IMR-90 (cell line): ENCODE results near the gene TGFBRAP1.

Experiments
- CEBPB ChIP-seq: IDR thresholded peaks from 2 replicates; pipeline ENCODE4 v1.6.1; 2012; ENCODE audit warnings: low read depth, low read length, improper control_type of control experiment
- CHD1 ChIP-seq: IDR thresholded peaks from 2 replicates; pipeline ENCODE4 v1.6.1; 2012; ENCODE audit warnings: low read depth, low read length, improper control_type of control experiment
- ELK1 ChIP-seq: fragments of 150-350 bp; IDR thresholded peaks from 2 replicates; pipeline ENCODE4 v1.6.1; 2016; ENCODE audit warnings: low read depth, mild to moderate bottlenecking, low read length, moderate library complexity, borderline replicate concordance
- FOS ChIP-seq: fragments of 150-350 bp; IDR thresholded peaks from 2 replicates; pipeline ENCODE4 v1.6.1; 2016; ENCODE audit warnings: low read depth, low read length
- MAFK ChIP-seq: IDR thresholded peaks from 2 replicates; pipeline ENCODE4 v1.6.1; 2012; ENCODE audit warnings: low read depth, low read length, improper control_type of control experiment
- MAZ ChIP-seq: IDR thresholded peaks from 2 replicates; pipeline ENCODE4 v1.6.1; 2012; ENCODE audit warnings: low read depth, mild to moderate bottlenecking, low read length, improper control_type of control experiment, moderate library complexity, borderline replicate concordance
- MXI1 ChIP-seq: IDR thresholded peaks from 2 replicates; pipeline ENCODE4 v1.6.1; 2012; ENCODE audit warnings: low read depth, mild to moderate bottlenecking, low read length, moderate library complexity, borderline replicate concordance
- POLR2A ChIP-seq: IDR thresholded peaks from 2 replicates; pipeline ENCODE4 v1.6.1; 2012; ENCODE audit warnings: mild to moderate bottlenecking, low read depth, low read length
- RAD21 ChIP-seq: IDR thresholded peaks from 2 replicates; pipeline ENCODE4 v1.6.1; 2012; ENCODE audit warnings: low read length, improper control_type of control experiment
- RFX5 ChIP-seq: IDR thresholded peaks from 2 replicates; pipeline ENCODE4 v1.8.0; 2012; ENCODE audit warnings: low read depth, mild to moderate bottlenecking, low read length, moderate library complexity
- SMC3 ChIP-seq: fragments of 150-350 bp; IDR thresholded peaks from 2 replicates; pipeline ENCODE4 v1.6.1; 2016; ENCODE audit warnings: low read depth, mild to moderate bottlenecking, antibody characterized with exemption, low read length, moderate library complexity
- USF2 ChIP-seq: fragments of 150-350 bp; IDR thresholded peaks from 2 replicates; pipeline ENCODE4 v1.6.1; 2017; ENCODE audit warnings: mild to moderate bottlenecking, antibody characterized with exemption, low read length, low read depth
- TF ChIP-seq, protein P1 (sequence below): conservative IDR thresholded peaks from 2 replicates; pipeline ENCODE4 v1.5.1; 2012; ENCODE audit warnings: mild to moderate bottlenecking, low read depth, low read length, improper control_type of control experiment

GRCh38 chr2:105330681-105331375 lies 1.3 kb upstream of the TGFBRAP1 start:
- TF ChIP-seq ELK1 = no peak
- TF ChIP-seq MAFK = no peak
- TF ChIP-seq, protein P1, sequence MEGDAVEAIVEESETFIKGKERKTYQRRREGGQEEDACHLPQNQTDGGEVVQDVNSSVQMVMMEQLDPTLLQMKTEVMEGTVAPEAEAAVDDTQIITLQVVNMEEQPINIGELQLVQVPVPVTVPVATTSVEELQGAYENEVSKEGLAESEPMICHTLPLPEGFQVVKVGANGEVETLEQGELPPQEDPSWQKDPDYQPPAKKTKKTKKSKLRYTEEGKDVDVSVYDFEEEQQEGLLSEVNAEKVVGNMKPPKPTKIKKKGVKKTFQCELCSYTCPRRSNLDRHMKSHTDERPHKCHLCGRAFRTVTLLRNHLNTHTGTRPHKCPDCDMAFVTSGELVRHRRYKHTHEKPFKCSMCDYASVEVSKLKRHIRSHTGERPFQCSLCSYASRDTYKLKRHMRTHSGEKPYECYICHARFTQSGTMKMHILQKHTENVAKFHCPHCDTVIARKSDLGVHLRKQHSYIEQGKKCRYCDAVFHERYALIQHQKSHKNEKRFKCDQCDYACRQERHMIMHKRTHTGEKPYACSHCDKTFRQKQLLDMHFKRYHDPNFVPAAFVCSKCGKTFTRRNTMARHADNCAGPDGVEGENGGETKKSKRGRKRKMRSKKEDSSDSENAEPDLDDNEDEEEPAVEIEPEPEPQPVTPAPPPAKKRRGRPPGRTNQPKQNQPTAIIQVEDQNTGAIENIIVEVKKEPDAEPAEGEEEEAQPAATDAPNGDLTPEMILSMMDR = no peak
- TF ChIP-seq POLR2A = no peak
- TF ChIP-seq USF2 = no peak
- no peak for TF ChIP-seq SMC3
- TF ChIP-seq RAD21 = no peak
- no peak for TF ChIP-seq CEBPB
- TF ChIP-seq MXI1 = no peak
- TF ChIP-seq CHD1 = no peak
- no peak for TF ChIP-seq FOS
- TF ChIP-seq RFX5 = no peak
- TF ChIP-seq MAZ = no peak
